DMS79 treated with DMSO at 0.1 percent for 48 hours (cell line): ENCODE measurements around the gene PROM1.

ENCODE experiments used
- DNase-seq: peaks from one replicate; lab custom pipeline; 2025; lab: John Stamatoyannopoulos, UW

PROM1 gene

DNA sequence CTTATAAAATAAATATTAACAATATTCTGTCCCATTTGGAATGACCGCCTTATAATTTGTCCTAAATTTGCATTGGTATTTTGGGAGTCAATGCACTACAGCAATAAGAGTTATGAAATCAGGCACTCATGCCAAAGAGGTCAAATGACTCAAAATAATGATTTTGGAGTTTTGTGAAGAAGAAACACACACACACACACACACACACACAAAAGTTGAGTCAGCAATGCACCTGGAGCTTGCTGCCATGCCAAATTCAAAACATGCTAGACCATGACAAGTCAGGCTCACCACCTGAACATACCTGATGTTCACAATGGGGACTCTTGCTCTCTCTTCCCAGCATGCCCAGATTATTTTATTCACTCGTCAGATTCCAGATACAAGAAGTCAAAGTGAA is 56.7 kb downstream of the PROM1 start:
- no peak for DNase-seq

GRCh38 chr4:16026160-16026761 is 57.6 kb downstream of the PROM1 start:
- DNase-seq: peak; percentile 9

DNA sequence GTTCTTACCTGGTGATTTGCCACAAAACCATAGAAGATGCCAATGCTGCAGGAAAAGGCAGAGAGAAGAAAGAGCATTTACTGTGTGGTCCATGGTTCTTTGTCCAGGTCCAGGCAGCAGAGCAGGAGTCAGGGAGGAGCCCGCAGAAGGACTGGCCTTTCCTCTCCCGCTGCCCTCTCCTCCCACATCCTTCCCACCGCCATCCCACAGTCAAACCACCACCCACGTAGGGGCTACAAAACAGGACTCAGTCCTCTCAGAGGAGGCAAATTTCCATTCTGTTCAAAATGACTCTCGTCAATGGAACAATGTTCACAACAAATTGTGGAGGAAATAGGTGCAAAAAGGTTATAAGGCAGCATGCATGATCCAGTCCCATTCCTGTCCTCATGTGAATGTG is 58.6 kb downstream of the PROM1 start:
- DNase-seq: no peak

GRCh38 chr4:16023776-16024408 is 59.9 kb downstream of the PROM1 start:
- DNase-seq: no peak

DNA sequence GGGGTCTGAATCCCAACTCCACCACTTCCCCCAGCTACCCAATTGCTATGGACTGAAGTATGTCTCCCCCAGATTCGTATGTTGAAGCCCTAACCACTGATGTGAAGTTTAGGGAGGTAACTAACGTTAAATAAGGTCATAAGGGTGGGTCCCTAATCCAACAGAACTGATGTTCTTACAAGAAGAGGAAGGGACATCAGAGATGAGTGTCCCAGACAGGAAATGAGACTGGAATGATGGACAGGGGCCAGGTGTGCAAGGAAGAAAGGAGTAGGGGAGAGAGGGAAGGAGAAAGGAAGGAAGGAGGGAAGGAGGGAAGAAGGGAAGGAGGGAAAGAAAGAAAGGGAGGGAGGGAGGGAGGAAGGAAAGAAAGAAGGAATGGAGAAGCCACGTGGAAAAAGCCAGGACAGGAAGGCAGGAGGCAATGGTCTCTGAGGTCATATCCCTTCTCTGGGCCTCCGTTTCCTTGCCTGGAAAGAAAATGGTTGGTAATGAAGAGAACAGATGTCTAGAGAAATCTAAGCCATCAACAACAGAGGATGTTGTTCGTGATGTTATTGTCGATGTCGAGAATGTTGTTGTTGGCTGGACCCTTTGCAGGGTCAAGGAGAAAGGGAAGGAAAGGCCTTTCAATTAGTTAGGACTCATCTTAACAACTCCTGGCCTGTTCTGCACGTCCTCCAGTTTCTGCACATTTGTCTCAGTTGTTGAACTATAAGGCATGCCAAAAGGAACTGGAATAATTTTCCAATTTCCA is 61.8 kb downstream of the PROM1 start:
- DNase-seq: no peak

DNA sequence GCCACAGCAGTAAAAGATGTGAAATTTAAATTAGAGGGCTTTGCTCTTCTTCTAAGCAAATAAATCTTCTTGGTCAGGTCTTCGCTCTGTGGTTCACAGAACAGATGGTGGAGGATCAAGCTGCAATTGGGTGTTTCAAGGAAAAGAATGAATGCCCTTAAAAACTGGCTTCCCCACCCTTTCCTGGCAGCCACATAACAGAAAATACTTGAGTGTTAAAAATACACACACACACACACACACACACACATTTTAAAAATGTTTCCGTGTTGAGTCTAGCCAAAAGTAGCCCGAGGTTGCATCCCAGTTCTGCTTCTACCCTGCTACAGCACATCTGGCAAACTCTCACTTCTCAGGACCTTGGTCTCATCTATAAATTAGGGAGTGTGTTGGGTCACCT is 64.2 kb downstream of the PROM1 start:
- no peak for DNase-seq

DNA sequence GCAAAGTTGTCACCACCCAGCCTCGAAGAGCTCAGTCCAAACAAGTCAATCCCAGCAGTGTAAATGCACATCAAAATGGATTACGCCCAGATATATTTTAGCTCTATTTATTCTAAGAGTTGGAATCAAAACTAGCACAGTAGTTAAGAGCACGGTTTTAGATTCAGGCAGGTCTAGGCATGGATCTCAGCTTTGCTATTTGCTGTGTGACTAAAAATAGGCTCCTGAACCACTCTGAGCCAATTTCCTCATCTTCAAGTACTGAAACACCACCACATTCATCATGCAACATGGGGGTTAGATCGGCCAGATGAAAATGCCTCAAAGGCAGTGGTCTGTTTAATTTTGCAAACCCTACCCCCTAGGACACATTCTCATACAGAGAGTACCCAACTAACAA is 65.0 kb downstream of the PROM1 start:
- no peak for DNase-seq

GRCh38 chr4:16018061-16018676 is 65.7 kb downstream of the PROM1 start:
- DNase-seq: peak; percentile 43

- no peak for DNase-seq
Measured at GRCh38 chr4:16016536-16016935, 67.3 kb downstream of the PROM1 start.

- no peak for DNase-seq
Measured at GRCh38 chr4:16011173-16011572, 72.7 kb downstream of the PROM1 start.

GRCh38 chr4:16009153-16009552 is 74.7 kb downstream of the PROM1 start:
- DNase-seq: no peak

- no peak for DNase-seq
Measured at GRCh38 chr4:16007471-16008095, 76.2 kb downstream of the PROM1 start.

DNA sequence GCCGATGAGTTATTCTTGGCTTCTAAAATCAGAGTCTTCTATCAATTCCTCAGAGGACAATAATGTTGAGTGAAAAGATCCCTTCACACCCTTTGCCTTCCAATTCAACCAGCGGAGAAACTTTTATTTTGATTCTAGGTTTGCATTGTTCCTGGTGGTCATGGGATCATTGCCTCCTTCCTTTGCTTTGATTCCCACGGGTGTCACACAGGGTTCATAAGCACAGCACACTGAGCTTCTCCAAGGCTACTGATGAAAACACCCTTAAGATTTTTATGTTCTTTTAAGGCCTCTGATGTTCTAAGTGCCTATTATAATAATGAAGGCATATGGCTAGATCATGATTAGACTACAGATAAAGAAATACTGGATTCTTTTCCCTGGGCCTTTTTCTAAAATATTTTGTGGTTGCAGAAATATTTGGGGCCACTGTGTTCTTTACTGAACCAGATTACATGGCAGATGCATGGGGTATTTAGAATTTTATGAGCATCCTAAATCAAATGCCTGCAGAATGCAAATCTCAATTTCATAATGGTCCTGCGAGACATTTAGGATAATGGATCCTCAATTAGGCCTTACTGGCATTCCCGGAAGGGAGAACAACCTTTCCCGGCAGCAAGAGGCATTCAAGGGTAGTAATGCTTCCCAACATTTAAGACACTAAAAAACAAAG is 76.9 kb downstream of the PROM1 start:
- DNase-seq: no peak

GRCh38 chr4:16005676-16006075 is 78.1 kb downstream of the PROM1 start:
- no peak for DNase-seq

GRCh38 chr4:16001484-16001858 is 82.4 kb downstream of the PROM1 start:
- peak; percentile 20 for DNase-seq

GRCh38 chr4:16000708-16001483 is 82.9 kb downstream of the PROM1 start:
- DNase-seq: no peak

- no peak for DNase-seq
Measured at GRCh38 chr4:15996773-15997172, 87.0 kb downstream of the PROM1 start.

DNA sequence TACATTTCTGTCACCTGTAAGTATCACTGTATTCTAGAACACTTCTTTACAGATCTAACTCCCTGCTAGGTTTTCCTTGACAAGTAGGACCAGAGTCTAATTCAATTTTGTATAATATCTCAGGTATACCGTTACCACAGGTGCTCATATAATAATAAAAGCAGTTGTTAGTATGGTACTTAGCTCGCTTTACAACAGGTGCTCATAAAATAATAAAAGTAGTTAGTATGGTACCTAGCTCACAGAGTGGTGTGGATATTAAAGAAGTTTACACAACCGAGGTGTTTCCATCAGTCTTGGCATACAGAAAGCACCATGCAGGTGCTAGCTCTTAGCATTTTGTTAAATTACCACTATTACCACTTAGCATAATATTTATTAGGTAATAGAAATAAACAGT is 88.0 kb downstream of the PROM1 start:
- no peak for DNase-seq

- no peak for DNase-seq
Measured at GRCh38 chr4:15992167-15992485, 91.7 kb downstream of the PROM1 start.

GRCh38 chr4:15990570-15991285 is 93.1 kb downstream of the PROM1 start:
- no peak for DNase-seq

GRCh38 chr4:15989424-15989823 is 94.4 kb downstream of the PROM1 start:
- no peak for DNase-seq
